ENCODE results near the gene MYL9. TPM values are rescaled to one million over a fixed set of nuclear protein-coding genes. Genes with fewer than 3 reads are reported as not detected.

The MYL9 gene
- total RNA-seq, 2 donors from 2014 or later: 558 to 602 TPM

DNA sequence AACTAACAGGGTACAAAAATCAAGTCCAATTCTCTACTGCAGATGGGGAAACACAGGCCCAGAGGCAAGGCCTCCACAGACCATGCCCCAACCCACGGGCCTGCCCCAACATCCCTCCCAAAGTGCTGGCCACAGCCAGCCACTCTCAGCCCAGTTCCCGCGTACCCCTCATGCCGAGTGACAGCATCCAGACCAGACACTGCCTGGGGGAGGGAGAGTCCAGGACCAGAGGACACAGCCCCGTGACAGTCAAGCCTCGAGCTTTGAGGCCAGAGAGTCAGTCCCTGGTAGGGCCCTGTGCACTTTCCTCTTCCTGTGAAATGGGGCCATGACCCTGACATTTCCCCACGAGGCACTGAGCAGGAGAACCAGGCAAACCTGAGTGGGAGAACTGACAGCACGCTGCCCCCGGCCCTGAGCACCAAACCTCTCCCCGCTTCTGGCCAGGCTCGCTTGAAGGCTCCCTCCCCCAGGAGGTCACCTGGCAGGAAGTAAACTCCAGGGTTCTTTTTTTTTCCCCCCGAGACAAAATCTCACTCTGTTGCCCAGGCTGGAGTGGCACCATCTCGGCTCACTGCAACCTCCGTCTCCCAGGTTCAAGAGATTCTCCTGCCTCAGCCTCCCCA lies 4.9 kb downstream of the MYL9 start:
- peaks cover 0 to 81% of the 10 kb centered on the region in 2 donors for H3K4me1 ChIP-seq
- H3K27ac ChIP-seq: peak overlapping the region; percentile 24 to 97
- TF ChIP-seq, protein P1, sequence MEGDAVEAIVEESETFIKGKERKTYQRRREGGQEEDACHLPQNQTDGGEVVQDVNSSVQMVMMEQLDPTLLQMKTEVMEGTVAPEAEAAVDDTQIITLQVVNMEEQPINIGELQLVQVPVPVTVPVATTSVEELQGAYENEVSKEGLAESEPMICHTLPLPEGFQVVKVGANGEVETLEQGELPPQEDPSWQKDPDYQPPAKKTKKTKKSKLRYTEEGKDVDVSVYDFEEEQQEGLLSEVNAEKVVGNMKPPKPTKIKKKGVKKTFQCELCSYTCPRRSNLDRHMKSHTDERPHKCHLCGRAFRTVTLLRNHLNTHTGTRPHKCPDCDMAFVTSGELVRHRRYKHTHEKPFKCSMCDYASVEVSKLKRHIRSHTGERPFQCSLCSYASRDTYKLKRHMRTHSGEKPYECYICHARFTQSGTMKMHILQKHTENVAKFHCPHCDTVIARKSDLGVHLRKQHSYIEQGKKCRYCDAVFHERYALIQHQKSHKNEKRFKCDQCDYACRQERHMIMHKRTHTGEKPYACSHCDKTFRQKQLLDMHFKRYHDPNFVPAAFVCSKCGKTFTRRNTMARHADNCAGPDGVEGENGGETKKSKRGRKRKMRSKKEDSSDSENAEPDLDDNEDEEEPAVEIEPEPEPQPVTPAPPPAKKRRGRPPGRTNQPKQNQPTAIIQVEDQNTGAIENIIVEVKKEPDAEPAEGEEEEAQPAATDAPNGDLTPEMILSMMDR (IDR thresholded peaks at IDR 0.05): no peak
- H3K4me3 ChIP-seq: no peak overlapping the region
- H3K27me3 ChIP-seq: no peaks in the 10 kb centered on the region
- H3K9me3 ChIP-seq: no peaks in the 10 kb centered on the region
- H3K36me3 ChIP-seq: peaks cover 63% of the 10 kb centered on the region
- DNase-seq (ENCODE audit: low spot score): no peak

DNA sequence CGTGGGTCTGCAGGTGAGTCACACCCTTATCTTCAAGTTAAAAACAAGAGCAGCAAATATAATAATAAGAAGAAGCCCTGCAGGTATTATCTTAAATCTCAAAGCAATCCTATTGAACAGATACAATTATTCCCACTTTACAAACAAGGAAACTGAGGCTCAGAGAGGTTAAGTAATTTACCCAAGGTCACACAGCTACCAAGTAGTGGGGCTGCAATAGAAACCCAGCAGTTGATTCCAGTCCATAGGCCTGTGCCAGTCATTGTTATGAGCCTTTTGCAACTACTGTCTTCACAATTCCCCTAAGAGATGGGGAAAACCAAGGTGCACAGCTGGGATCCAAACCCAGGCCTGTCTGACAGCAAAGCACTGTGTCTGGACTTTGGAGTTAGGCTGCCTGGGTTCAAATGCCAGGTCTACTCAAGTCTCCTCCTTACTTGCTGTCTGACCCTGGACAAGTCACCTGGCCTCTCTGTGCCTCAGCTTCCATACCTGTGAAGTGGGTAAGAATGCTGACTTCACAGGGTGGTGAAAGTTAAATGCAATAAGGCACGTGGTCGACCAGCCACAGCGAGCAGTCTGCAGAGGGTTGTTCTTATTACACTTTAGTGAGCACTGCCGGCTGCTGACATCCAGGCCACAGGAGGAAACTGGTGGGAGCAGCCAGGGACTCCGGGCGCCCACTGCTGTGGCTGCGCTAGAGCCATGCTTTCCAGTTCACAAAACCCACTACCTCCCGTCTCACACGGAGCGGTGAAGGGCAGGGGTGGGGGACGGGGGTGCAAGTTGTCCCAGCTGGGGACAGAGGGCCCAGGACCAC lies 6.1 kb downstream of the MYL9 start:
- H3K4me1 ChIP-seq: peaks cover 0 to 75% of the 10 kb centered on the region in 2 donors
- no peak overlapping the region for H3K4me3 ChIP-seq
- TF ChIP-seq, protein P1 (IDR thresholded peaks at IDR 0.05): no peak
- no peak for DNase-seq (ENCODE audit: low spot score)
- no peaks in the 10 kb centered on the region for H3K9me3 ChIP-seq
- peaks cover 61% of the 10 kb centered on the region for H3K36me3 ChIP-seq
- no peak overlapping the region for H3K27ac ChIP-seq
- no peaks in the 10 kb centered on the region for H3K27me3 ChIP-seq

DNA sequence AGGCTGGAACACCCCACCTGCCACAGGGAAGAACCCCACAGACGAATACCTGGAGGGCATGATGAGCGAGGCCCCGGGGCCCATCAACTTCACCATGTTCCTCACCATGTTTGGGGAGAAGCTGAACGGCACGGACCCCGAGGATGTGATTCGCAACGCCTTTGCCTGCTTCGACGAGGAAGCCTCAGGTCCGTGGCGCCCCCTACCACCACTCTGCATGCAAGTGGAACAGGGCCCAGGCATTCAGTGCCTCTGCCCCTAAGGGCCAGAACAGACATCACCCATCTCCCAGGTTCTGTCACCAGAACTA lies 6.6 kb downstream of the MYL9 start:
- no peaks in the 10 kb centered on the region for H3K27me3 ChIP-seq
- no peaks in the 10 kb centered on the region for H3K9me3 ChIP-seq
- no peak overlapping the region for H3K27ac ChIP-seq
- DNase-seq (ENCODE audit: low spot score): no peak
- peaks cover 55% of the 10 kb centered on the region for H3K36me3 ChIP-seq
- no peak overlapping the region for H3K4me3 ChIP-seq
- H3K4me1 ChIP-seq: peaks cover 0 to 70% of the 10 kb centered on the region in 2 donors
- TF ChIP-seq, protein P1 (IDR thresholded peaks at IDR 0.05): peak in 1 of 2 donors; percentile 24

DNA sequence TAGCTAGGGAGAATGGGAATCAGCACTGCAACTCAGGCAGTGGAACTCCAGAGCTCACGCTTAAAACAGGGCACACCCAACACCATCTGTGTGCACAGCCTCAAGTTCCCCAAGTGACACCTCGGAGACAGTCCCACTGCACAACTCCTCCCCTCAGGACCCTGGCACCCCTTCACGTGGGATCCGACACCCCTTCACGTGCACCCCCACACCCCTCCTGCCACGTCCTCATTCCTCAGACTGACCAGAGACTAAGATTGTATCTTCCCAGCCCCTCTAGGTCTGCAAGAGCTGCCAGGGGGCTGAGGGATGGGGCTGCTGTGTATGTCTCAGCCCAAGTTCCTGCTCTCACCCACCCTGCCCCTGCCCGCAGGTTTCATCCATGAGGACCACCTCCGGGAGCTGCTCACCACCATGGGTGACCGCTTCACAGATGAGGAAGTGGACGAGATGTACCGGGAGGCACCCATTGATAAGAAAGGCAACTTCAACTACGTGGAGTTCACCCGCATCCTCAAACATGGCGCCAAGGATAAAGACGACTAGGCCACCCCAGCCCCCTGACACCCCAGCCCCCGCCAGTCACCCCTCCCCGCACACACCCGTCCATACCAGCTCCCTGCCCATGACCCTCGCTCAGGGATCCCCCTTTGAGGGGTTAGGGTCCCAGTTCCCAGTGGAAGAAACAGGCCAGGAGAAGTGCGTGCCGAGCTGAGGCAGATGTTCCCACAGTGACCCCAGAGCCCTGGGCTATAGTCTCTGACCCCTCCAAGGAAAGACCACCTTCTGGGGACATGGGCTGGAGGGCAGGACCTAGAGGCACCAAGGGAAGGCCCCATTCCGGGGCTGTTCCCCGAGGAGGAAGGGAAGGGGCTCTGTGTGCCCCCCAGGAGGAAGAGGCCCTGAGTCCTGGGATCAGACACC lies 7.6 kb downstream of the MYL9 start:
- peak overlapping the region; percentile 61 to 67 for H3K27ac ChIP-seq
- H3K4me1 ChIP-seq: peaks cover 0 to 60% of the 10 kb centered on the region in 2 donors
- H3K27me3 ChIP-seq: no peaks in the 10 kb centered on the region
- no peak for DNase-seq (ENCODE audit: low spot score)
- no peaks in the 10 kb centered on the region for H3K9me3 ChIP-seq
- H3K36me3 ChIP-seq: peaks cover 54% of the 10 kb centered on the region
- TF ChIP-seq, protein P1 (IDR thresholded peaks at IDR 0.05): no peak
- no peak overlapping the region for H3K4me3 ChIP-seq

DNA sequence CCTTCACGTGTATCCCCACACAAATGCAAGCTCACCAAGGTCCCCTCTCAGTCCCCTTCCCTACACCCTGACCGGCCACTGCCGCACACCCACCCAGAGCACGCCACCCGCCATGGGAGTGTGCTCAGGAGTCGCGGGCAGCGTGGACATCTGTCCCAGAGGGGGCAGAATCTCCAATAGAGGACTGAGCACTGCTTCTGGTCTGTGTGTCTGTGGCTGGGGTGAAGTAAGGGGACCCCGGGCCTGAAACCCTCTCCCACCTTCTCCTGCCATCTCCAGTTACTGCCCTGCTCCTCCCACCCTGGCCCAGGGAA lies 8.3 kb downstream of the MYL9 start:
- peaks cover 53% of the 10 kb centered on the region for H3K36me3 ChIP-seq
- H3K27ac ChIP-seq: peak overlapping the region; percentile 61 to 67
- H3K27me3 ChIP-seq: no peaks in the 10 kb centered on the region
- TF ChIP-seq, protein P1 (IDR thresholded peaks at IDR 0.05): no peak
- H3K4me1 ChIP-seq: peaks cover 0 to 53% of the 10 kb centered on the region in 2 donors
- H3K9me3 ChIP-seq: no peaks in the 10 kb centered on the region
- no peak for DNase-seq (ENCODE audit: low spot score)
- no peak overlapping the region for H3K4me3 ChIP-seq
